HG02623 (cell line): ENCODE data around the gene ZNF831.

Experiments used
- ATAC-seq: cut with Tn5 transposase; IDR thresholded peaks from one replicate; pipeline ENCODE4 v1.9.1; 2021; ENCODE audit warnings: moderate library complexity; ENCODE audit not compliant: unreplicated experiment

The ZNF831 gene

DNA sequence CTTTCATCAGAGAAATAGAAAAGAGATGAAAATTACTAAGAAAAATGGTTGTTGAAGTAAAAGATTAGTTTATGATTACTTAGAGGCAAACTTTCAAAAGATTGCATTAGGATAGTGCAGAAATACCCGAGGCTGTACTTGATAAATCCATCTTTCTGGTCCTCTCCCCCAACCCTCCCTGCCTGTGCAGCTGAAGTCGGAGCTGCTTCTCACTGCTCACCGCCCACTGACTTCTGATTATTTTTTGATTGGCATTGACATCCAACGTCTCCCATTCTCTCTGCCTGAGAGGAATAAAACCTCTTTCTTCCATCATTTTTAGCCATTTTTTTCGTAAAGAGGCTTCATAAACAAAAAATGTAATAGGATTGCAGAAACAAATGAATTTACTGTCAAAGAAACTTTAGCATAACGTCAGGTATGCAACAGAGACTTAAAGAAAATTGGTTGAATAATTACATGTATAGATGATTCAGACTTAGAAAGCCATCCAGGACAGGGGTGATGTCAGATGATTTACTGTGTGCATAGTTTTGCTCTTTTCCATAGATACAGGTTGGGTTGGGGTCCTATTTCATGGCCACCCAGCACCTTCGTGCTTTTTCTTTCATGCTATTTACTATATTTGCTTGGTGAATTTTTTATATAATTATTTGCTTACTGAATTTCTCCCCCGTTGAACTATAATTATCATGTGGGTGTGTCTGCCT, 83.2 kb downstream of the ZNF831 start:
- ATAC-seq = no peak

DNA sequence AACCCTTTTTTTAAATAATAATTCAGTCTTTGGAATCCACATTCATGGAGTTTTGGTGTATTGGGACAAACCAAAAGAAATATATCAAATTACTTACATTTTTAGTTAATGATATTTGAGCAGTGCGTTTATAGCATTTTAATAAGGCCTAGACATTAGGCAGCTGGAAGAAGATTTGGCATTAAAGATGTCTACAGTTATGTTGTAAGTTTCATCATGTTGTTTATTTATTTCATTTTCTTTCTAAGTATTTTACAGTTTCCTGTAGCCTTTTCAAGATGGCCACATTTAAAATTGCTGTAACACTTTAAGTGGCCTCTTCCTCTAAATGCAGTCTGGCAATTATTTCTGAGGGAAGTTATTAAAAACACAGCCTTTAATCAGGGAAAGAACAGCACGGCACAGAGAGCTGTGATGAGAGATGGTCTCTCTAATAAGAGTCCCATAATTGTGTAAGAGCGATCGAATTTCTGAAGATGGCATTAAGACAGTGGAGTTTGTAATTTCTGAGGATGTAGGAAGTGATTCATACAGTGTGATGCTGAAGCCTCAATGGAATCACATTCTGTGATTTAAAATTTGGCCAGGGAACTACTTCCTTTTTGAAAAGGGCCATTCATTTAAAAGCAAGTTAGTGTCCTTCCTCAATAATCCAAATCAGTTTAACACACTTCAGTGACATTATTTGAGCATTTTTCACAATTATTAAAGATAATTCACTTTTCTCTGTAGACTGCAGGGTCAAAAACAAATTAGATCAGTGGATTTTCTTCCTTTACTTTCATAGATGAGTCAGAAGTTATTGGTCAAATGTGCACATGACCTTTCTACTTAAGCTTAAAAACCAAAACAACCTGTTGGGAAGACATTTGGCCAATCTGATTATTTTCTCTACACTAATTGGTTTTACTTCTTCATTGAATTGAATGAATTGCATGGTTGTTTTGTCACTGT, 84.4 kb downstream of the ZNF831 start:
- ATAC-seq = no peak

DNA sequence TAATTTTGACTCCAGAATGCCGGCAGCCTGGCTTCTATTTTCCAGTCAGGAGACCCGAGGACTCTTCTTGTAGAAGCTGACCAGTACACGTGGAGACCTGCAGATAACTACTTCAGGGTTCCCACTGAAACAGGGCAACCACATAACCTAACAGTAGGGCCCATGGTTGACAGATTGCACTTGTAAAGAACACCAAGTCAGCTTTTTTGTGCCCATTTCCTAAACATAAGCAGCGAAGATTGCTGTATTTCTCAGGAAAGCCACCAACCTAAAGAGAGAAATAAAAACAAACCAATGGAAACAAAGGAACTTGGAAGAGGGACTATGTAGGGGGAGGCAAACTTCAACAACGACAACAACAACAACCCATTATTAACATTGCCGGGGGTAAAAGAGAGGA, 86.7 kb downstream of the ZNF831 start:
- ATAC-seq = no peak

DNA sequence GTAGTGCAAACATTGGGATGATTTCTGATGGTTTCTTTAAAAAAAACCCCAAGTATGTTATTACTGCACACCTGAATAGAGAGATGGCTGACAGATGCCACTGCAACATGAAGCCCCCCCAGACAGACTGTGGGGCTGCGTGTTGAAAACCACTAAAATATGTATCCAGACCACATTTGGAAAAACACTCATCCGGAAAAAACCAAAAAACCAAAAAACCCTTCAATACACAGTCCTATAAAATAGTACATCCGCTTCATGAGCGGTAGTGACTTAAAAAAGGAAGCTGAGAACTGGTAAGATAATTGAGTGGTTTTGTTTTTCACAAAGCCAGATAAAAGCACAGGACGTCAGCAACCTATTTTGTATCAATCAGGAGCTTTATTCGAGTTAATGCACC, 89.7 kb downstream of the ZNF831 start:
- ATAC-seq = no peak

DNA sequence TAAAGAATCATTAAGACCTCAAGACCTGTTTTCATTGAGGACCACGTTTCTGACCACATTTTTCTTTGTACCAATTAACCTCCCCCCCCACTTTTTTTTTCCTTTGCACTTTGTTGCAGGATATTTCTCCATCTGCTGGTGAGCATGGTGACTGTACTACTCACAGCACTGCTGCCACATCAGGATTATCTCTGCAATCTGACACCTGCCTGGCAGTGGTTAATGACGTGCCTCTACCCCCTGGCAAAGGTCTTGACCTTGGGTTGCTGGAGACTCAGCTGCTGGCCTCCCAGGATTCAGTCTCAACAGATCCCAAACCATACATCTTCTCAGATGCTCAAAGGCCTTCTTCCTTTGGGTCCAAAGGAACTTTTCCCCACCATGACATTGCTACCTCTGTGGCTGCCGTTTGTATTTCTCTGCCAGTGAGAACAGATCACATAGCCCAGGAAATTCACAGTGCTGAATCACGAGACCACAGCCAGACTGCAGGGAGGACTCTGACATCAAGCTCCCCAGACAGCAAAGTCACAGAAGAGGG, 90.2 kb downstream of the ZNF831 start:
- ATAC-seq = no peak

DNA sequence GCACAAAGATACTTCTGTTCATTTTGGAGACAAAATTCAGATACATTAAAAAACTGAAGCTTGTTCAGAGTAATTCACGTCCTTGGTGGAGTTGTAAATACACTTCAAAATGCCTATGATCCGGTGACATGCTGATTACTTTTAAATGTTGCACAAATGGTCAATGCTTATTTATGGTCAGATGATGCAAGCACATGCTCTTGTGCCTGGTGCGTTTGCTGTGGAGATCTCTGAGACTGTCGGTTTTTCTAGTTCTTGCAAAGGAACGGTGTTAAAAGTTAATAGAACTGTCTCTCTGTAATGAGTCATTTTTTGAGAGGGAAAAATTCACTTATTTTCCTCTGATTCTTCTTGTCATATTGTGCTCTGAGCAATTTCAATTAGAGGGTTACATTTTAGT, 91.6 kb downstream of the ZNF831 start:
- no peak for ATAC-seq

DNA sequence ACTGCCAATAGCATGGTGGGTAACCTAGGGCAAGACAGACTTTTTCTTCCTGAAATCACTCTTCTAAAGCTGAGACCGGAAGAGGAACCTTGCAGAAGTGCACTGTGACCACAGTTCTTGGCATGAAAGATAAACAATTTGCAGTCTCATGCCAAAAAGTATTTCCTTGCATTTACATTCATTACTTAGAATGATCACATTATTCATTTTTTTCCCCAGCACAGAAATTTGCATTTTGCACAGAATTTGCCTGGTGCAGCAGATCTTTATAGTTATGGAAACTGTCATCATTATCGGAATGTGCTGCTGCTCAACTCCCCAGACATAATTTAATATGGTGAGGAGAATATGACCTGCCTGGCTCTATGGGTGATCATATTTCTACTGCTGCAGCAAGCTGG, 94.6 kb downstream of the ZNF831 start:
- no peak for ATAC-seq

DNA sequence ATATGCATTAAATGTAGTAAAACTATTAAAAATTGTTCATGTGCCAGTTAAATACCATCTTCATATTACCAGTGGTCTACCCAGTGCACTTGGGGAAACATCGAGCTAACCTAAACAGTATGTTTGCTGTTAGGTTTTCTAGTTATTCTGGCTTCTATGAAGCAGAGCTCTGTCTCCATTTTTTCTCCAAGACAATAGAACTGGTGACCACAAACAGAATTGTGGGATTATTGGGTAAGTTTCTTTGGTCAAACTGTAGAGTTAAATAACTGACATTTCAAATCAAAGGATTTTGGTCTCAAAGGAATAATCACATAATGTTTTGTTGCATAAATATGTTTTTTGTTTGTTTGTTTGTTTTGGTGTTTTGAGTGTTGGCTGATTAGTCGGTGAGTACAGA, 96.3 kb downstream of the ZNF831 start:
- no peak for ATAC-seq

DNA sequence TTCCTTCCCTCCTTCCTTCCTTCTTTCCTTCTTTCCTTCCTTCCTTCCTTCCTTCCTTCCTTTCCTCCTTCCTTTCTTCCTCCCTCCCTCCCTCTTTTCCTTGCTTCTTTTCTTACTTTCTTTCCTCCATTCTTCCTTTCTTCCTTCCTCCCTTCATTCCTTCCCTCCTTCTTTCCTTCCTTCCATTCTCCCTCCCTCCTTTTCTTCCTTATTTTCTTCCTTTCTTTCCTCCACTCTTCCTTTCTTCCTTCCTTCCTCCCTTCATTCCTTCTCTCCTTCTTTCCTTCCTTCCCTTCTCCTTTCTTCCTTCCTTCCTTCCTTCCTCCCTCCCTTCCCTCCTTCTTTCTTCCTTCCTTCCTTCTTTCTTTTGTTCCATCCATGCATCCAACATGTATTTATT, 101.7 kb downstream of the ZNF831 start:
- no peak for ATAC-seq

DNA sequence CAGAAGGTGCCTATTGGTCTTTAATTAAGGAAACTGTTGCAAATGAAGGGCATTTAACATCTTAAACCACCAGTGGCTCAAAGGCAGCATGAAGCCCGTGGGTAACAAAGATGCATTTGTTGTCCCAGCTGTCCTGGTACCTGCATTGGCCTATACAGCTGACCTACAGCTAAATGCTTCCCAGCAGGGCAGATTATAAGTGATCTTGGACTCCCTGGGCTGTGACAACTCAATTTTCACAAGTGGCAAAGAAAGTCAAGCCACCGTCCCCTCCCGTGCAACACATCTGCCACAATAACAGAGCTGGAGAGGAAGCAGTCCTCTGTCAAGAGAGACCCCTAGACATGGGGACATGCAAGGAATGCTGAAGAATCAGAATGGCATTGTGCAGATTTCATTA, 105.2 kb downstream of the ZNF831 start:
- no peak for ATAC-seq

DNA sequence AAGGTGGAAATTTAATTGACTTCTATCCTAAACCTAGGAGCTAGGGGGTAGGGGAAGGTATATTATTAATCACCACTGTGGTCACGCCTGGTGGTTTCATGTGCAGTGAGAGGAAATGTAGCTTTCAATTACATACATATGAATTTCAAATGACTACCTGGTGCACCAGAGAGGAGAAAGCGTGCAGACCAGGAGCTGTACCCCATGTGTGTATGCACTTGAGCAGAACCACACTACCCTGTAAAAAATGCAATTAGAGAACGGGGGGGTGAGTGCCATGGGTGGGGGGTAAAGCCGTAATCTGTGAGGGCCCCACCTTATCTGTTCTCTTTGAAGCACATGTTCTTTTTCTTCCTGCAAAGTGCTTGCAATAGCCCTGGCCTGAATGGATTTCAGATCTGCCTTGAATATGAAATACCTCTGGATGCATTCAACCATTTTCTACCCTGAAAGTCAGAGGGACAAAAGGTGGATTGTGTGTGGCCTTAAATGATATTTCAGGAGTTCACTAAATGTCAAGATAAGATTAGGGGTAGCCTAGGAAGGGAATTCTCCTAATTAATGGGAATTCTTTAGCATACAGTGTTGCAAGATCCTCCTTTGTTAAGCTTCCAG, 105.9 kb downstream of the ZNF831 start:
- no peak for ATAC-seq

DNA sequence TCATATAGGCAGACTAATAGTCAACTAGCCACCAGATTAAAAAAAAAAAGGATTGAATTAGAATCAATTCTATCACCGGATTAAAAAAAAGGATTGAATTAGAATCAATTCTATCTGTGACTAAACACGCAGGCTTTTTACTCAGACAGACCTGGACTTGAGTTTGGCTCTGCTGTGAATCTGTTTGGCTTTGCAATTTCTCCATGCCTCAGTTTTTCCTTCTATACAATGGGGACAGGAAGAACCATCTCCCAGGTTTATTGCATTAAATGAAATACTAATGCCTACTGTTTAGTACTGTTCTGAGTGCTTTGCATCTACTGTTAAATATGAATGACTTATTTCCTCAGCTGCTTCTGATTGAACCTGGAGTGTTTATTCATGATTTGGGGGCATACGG, 106.8 kb downstream of the ZNF831 start:
- no peak for ATAC-seq

DNA sequence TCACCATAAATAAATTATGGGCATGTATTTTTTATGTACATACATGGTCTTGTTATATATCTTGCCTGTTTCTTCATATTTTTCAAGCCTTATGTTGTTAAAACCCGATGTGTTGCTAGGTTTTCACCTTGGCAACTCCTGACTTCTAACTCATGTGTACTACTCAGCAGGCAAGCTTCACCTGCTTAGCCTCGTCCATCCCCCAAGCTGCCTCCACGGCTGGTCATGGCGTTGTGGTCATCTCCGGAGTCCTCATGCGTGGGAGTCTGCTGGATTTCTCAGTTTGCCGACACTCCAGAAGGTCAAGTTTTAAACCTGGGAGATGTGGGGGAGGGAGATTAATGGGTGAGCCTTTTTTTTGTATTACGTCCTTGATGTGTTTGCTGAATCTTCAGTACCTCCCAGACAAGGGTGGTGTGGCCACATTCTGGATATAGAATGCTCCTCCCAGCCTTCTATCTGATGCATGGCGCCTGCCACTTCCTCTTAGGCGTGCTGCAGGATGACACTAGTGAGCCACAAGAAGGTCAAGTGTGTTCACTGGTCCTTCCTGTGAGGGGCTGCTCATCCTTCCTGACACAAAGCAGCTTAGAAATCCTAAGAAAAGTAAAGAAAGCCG, 110.2 kb downstream of the ZNF831 start:
- ATAC-seq = no peak

DNA sequence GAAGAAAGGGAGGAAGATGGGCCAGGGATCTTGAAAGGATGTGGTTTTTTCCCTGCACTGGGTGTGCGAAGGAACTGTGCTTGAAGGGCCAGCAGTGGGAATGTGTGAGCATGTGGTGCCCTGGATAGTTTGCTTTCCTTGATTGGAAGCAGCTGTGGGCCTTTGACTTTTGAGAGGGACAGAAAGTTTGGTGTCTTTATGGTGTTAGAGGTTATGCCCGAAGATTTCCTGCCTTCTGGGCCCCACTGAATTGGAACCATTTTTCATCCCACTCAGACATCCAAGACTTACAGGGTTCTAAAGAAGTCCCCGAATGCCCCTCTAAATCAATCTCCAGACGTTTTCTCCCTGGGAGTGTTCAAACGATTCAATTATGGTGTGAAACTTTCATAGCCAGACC, 113.3 kb downstream of the ZNF831 start:
- ATAC-seq = no peak

DNA sequence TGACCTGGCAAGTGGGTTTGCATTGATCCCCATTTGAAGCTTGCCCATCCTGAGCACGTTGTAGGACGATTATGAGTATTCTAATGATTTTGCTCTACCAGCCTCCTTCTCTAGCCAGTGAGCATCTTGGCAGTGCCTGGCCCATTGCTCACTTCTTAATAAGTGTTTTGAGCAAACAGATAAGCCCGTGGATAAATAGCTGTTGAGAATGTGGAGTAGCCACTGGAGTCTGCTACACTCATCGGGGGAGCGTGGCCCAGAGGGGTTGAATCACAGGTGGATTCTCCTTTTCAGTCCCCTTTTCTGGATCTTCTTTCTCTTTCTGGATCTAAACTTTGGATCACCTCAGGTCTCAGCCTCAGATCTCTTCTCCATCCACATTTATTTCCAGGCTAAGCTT, 120.8 kb downstream of the ZNF831 start:
- no peak for ATAC-seq

DNA sequence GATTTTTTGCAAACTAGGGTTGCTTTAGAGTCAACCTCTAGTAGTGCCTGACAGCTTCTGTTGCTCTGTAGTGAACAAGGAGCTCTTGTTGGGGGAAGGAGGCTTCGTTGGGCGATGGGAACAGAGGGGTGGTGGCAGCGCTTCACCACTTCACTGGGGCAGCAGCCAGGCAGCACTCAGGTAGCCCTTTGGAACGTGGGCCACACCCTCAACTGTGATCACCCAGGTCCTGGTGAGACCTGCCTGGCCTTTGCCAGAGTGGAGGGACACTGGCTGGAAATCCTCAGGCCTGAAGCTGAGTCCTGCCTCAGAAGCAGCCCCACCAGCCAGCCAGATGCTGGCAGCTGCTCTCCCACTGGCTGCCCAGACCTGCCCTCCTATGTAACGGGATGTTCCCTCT, 126.4 kb downstream of the ZNF831 start:
- ATAC-seq = no peak

DNA sequence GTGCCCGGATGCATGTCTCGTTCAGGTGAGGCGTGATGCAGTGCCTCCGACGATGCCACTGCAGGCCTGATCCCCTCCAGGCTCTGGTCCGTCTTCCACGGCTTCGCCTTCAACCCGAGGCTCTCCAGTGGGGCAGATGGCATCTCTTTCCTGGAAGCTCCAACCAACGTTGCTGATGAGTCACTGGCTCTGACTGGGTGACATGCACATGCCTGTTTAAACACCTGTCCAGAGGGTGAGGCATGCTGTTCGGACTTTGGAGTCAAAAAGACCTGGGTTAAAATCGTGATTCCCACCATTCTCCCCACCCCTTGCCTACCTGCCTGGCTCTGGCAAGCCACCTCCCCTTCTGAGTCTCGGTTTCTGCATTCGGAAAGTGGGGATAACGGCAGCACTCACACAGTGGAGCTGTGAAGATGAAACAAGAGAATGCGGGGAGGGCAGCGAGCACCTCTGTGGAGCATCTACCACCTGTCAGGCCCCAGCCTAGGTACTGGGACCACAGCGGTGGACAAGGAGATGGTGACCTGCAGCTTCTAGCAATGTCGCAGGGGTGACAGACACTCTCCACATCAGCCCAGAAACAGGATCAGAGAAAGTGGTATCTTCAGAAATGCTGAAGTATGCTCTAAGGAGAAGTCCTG, 128.2 kb downstream of the ZNF831 start:
- ATAC-seq = no peak

DNA sequence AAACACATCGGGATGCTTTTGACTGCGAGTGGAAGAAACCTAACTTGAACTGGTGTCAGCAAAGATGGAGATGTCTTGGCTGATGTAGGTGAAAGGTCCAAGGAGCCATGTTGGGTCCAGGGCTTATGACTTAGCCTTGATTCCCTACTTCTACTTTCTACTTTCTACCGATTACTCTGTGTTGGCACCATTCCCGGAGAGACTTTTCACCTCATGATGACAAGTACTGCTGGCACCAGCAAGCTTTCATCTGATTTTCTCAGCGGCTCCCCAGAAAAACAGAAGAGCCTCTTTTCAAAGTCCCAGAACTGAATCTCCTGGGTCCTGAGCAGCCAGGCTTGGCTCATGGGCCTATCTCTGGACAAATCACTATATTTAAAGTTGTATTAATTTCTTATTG, 131.9 kb downstream of the ZNF831 start:
- no peak for ATAC-seq

DNA sequence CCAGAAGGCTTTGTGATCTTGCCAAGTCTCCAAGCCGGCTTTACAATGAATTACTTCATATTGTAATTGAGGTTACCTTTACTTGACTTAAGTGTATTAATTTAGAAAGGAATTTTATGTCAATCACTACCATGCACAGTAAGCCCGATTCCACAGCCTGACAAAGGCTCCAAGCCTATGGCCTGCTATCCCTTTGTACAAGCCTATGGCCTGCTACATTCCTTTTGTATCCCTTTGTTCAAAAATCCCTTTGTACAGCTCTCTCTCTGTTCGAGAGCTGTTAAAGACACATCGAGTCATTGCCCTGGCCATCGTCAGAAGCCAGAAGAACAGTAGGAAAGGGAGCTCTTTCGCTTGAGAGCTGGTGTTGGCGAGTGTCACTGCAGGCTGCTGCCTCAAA, 134.1 kb downstream of the ZNF831 start:
- ATAC-seq = no peak

DNA sequence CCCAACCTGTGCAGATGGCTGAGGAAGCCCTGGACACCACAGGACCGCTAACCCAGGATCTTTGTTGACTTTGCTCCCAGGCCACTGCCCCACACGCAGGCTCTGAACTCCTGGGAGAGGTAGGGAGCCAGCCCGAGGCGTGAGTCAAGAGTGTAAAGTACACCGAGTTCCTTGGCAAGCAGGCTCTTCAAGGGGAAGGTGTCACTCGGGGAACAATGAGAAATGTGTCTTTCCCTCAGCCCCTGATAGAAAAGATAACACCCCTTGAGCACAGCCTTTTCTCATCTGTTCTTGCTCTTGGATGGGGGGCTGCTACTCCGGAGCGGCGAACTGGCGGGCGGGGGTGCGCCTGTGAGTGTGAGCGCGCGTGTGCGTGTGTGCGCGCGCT, 136.3 kb downstream of the ZNF831 start:
- ATAC-seq = no peak
